ENCODE results near the gene KCNG3.

- TF ChIP-seq POLR2A (IDR thresholded peaks at IDR 0.05; ENCODE audit: low read depth) (no peak), EP300 (IDR thresholded peaks at IDR 0.05) (no peak)
- TF ChIP-seq, protein P1, sequence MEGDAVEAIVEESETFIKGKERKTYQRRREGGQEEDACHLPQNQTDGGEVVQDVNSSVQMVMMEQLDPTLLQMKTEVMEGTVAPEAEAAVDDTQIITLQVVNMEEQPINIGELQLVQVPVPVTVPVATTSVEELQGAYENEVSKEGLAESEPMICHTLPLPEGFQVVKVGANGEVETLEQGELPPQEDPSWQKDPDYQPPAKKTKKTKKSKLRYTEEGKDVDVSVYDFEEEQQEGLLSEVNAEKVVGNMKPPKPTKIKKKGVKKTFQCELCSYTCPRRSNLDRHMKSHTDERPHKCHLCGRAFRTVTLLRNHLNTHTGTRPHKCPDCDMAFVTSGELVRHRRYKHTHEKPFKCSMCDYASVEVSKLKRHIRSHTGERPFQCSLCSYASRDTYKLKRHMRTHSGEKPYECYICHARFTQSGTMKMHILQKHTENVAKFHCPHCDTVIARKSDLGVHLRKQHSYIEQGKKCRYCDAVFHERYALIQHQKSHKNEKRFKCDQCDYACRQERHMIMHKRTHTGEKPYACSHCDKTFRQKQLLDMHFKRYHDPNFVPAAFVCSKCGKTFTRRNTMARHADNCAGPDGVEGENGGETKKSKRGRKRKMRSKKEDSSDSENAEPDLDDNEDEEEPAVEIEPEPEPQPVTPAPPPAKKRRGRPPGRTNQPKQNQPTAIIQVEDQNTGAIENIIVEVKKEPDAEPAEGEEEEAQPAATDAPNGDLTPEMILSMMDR (IDR thresholded peaks at IDR 0.05), result no peak
Measured at GRCh38 chr2:42404676-42405075, 89.1 kb downstream of the KCNG3 start.
